ENCODE measurements around the gene ITGA4. TPM values are rescaled to one million over a fixed set of nuclear protein-coding genes. Genes with fewer than 3 reads are reported as not detected.

ITGA4 gene
- total and polyA plus RNA-seq, 2 of the 13 experiments (the other 11 are each of a cell fraction or from before 2014, with no cell fraction given): not detected

DNA sequence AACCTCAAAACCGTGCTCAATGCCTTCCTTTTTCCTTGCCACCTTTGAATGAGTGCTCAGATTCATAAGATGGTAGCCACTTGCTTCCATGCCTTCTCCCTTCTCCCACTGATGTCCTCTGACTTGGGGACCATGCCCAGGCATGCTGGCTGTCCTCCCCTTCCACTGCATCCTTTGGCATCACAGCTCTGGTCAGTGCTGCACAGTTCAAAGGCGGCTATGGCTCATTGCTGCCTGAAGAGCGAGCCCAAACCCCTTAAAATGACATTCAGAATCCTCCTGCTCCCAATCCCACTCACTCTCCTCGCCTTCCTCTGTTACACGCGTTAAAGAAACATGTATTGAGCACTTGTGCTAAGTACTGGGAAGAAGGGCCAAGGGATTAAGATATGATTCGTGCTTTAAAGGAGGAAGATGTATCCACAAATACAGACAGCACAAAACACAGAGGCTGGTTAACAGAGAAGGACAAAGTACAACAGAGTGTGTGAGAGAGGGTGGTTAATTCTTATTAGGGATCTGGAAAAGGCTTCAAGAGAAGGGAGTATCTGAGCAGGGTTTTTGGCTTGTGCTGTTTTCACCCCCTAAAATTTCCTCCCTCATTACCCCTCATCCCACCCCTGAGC is 118.0 kb downstream of the ITGA4 start (continued):
- TF ChIP-seq, protein P1, sequence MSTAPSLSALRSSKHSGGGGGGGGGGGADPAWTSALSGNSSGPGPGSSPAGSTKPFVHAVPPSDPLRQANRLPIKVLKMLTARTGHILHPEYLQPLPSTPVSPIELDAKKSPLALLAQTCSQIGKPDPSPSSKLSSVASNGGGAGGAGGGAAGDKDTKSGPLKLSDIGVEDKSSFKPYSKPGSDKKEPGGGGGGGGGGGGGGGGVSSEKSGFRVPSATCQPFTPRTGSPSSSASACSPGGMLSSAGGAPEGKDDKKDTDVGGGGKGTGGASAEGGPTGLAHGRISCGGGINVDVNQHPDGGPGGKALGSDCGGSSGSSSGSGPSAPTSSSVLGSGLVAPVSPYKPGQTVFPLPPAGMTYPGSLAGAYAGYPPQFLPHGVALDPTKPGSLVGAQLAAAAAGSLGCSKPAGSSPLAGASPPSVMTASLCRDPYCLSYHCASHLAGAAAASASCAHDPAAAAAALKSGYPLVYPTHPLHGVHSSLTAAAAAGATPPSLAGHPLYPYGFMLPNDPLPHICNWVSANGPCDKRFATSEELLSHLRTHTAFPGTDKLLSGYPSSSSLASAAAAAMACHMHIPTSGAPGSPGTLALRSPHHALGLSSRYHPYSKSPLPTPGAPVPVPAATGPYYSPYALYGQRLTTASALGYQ (CRISPR knock-in tag; IDR thresholded peaks at IDR 0.05): no peak
- no peak for TF ChIP-seq ZEB1 (IDR thresholded peaks at IDR 0.05; ENCODE audit: insufficient replicate concordance, low read depth)
- TF ChIP-seq, protein P2, sequence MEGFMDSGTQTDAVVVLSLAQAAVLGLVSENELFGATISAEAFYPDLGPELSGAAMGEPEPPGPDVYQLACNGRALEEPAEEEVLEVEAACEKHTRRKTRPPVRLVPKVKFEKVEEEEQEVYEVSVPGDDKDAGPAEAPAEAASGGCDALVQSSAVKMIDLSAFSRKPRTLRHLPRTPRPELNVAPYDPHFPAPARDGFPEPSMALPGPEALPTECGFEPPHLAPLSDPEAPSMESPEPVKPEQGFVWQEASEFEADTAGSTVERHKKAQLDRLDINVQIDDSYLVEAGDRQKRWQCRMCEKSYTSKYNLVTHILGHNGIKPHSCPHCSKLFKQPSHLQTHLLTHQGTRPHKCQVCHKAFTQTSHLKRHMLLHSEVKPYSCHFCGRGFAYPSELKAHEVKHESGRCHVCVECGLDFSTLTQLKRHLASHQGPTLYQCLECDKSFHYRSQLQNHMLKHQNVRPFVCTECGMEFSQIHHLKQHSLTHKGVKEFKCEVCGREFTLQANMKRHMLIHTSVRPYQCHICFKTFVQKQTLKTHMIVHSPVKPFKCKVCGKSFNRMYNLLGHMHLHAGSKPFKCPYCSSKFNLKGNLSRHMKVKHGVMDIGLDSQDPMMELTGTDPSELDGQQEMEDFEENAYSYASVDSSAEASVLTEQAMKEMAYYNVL (CRISPR knock-in tag; IDR thresholded peaks at IDR 0.05; ENCODE audit: borderline replicate concordance): no peak

DNA sequence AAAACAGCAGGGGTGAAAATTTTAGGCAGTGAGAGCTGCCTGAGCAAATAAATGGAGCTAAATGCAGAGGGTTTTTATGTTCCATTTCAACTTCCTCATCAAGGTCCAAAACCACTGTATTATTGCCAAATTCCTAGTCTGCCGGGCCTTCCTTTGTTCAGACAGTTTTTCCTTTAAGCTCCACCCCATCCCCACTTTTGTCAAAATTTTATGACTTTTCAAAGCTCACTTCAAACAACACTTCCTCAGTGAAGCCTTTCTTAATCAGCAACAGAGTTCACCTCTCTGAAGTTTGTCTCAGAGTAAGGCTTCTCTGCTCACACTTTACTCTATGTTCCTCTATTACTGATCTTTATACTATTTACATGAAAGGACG is 118.5 kb downstream of the ITGA4 start:
- no peak overlapping the region for H3K9ac ChIP-seq (ENCODE audit: insufficient read depth, low read depth, low read length)
- no peaks in the 10 kb centered on the region for H3K36me3 ChIP-seq (replicated peaks in 1 of 2; ENCODE audit: control insufficient read depth in 1 of 2, insufficient read depth in 2 of 2, low read length in 2 of 2)
- CTCF ChIA-PET (ENCODE audit: low intra/inter-chr PET ratio, low total read pairs): interaction anchor here (1.1 kb wide), 1 partner anchor 139 kb away, joined by 5 read pairs; no protein-coding TSS in a partner anchor
- no peaks in the 10 kb centered on the region for H3K79me2 ChIP-seq (ENCODE audit: insufficient read depth, low read length)
- no peaks in the 10 kb centered on the region for H4K20me1 ChIP-seq (ENCODE audit: insufficient read depth, low read length)
- POLR2A ChIA-PET: no interaction called here
- ATAC-seq (no peak), FAIRE-seq (no peak), DNase-seq (ENCODE audit: low spot score) (no peak)
- H3K27ac ChIP-seq (ENCODE audit: extremely low read length, insufficient read depth, low read length): no peak overlapping the region
- WGBS (ENCODE audit: low lambda C conversion rate): 22% methylated on average over 2 of the region's 2 CpGs
- no peaks in the 10 kb centered on the region for H3K4me1 ChIP-seq (ENCODE audit: insufficient read depth, low read length)
- H2AFZ ChIP-seq (ENCODE audit: low read length): no peak overlapping the region
- no peaks in the 10 kb centered on the region for H3K27me3 ChIP-seq (ENCODE audit: control insufficient read depth in 1 of 2, insufficient read depth in 2 of 2, low read length in 2 of 2)
- TF ChIP-seq ZNF329 (CRISPR knock-in tag; IDR thresholded peaks at IDR 0.05; ENCODE audit: low read depth): no peak
- TF ChIP-seq, protein P3, sequence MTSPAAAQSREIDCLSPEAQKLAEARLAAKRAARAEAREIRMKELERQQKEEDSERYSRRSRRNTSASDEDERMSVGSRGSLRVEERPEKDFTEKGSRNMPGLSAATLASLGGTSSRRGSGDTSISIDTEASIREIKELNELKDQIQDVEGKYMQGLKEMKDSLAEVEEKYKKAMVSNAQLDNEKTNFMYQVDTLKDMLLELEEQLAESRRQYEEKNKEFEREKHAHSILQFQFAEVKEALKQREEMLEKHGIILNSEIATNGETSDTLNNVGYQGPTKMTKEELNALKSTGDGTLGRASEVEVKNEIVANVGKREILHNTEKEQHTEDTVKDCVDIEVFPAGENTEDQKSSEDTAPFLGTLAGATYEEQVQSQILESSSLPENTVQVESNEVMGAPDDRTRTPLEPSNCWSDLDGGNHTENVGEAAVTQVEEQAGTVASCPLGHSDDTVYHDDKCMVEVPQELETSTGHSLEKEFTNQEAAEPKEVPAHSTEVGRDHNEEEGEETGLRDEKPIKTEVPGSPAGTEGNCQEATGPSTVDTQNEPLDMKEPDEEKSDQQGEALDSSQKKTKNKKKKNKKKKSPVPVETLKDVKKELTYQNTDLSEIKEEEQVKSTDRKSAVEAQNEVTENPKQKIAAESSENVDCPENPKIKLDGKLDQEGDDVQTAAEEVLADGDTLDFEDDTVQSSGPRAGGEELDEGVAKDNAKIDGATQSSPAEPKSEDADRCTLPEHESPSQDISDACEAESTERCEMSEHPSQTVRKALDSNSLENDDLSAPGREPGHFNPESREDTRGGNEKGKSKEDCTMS (CRISPR knock-in tag; conservative IDR thresholded peaks at IDR 0.05): no peak
- TF ChIP-seq GTF2F1 (IDR thresholded peaks at IDR 0.05; ENCODE audit: low read length): no peak
- intact Hi-C loops (cut with micrococcal nuclease; ENCODE audit: unreplicated experiment) (no loop called here), in situ Hi-C loops (cut with HindIII; ENCODE audit: extremely low pct_ligation_motif_present, low pct_unique_long_range_greater_than_20kb) (no loop called here)
- no peak overlapping the region for H3K4me2 ChIP-seq (ENCODE audit: low read depth, low read length)
- H3K9me3 ChIP-seq (ENCODE audit: low read length): no peaks in the 10 kb centered on the region
- H3K4me3 ChIP-seq (replicated peaks in 1 of 3; ENCODE audit: insufficient read depth in 1 of 3, low read depth in 2 of 3, low read length in 3 of 3): no peak overlapping the region
- BruUV-seq (replicated peaks): no TSS peak

All from HepG2 (cell line).